Small intestine (tissue), 7 donors: Measurements from ENCODE around the gene NAA25. TPM values are rescaled to one million over a fixed set of nuclear protein-coding genes. Genes with fewer than 3 reads are reported as not detected.
"Not testable (repeated sequence)": the region's sequence is repeated elsewhere in the genome, so short reads cannot be mapped to it uniquely, and the experiment has no call there.

Experiments
- DNase-seq, 2 donors: peaks; one replicate each; pipeline versions ENCODE4 v3.0.0 to v3.0.0-alpha.2; 2013
- FAIRE-seq: peaks from 2 replicates; lab custom pipeline; 2012; peaks lifted over from hg19 to GRCh38; lab: Jason Lieb, UNC
- H3K27ac ChIP-seq, 3 donors: one replicate each; pipeline ENCODE4 v1.5.1; 2013; ENCODE audit warnings: low read length in 2 of 3, mild to moderate bottlenecking in 2 of 3, control low read depth in 1 of 3, inconsistent platforms in 1 of 3, low read depth in 1 of 3, moderate library complexity in 1 of 3
- H3K27me3 ChIP-seq, 3 donors: one replicate each; pipeline ENCODE4 v1.6.1; 2013; ENCODE audit warnings: low read length in 3 of 3, inconsistent platforms in 1 of 3; ENCODE audit not compliant: control insufficient read depth in 3 of 3, insufficient read depth in 3 of 3
- H3K36me3 ChIP-seq, 3 donors: one replicate each; pipeline ENCODE4 v1.6.1; 2013; ENCODE audit warnings: low read length in 3 of 3, inconsistent platforms in 1 of 3, low read depth in 1 of 3, mild to moderate bottlenecking in 1 of 3, moderate library complexity in 1 of 3; ENCODE audit not compliant: control insufficient read depth in 3 of 3, insufficient read depth in 2 of 3
- H3K4me1 ChIP-seq, 3 donors: one replicate each; pipeline ENCODE4 v1.6.1; 2013; ENCODE audit warnings: low read length in 2 of 3, inconsistent platforms in 1 of 3, low read depth in 1 of 3, mild to moderate bottlenecking in 1 of 3, moderate library complexity in 1 of 3; ENCODE audit not compliant: control insufficient read depth in 3 of 3, insufficient read depth in 2 of 3
- H3K4me3 ChIP-seq, 3 donors: one replicate each; pipeline ENCODE4 v1.5.1; 2013; ENCODE audit warnings: low read length in 3 of 3, control low read depth in 1 of 3, inconsistent platforms in 1 of 3, low read depth in 1 of 3, mild to moderate bottlenecking in 1 of 3, moderate library complexity in 1 of 3
- H3K9me3 ChIP-seq, 2 donors: one replicate each; pipeline ENCODE4 v1.6.1; 2013; ENCODE audit warnings: low read depth in 1 of 2, low read length in 1 of 2; ENCODE audit not compliant: control insufficient read depth in 2 of 2, insufficient read depth in 1 of 2
- WGBS, 3 donors: extraction: QIAGEN DNeasy Blood & Tissue Kit; methylation state at CpG; one replicate each; pipeline ENCODE4 v1.1.7; 2013; 5-methylcytosine and 5-hydroxymethylcytosine counted together
- polyA plus RNA-seq, 4 donors: library from polyadenylated mRNA; stranded (reverse) in 3 of 4; unstranded in 1 of 4; fragments of 200-250 nt in 3 of 4; fragments of 120-200 nt in 1 of 4; gene quantifications; one replicate each; pipeline versions ENCODE4 v1.2.1 to v1.2.3, GENCODE V29; 2013
- donor health status: healthy with polysubstance abuse.
- donor health status: control.
- donor health status: control.
- donor health status: Bipolar disorder and iron deficiency.
- donor health status: healthy.

Gene NAA25
- polyA plus RNA-seq, 4 donors, result 2.4 to 18.2 (median 4.3) TPM

DNA sequence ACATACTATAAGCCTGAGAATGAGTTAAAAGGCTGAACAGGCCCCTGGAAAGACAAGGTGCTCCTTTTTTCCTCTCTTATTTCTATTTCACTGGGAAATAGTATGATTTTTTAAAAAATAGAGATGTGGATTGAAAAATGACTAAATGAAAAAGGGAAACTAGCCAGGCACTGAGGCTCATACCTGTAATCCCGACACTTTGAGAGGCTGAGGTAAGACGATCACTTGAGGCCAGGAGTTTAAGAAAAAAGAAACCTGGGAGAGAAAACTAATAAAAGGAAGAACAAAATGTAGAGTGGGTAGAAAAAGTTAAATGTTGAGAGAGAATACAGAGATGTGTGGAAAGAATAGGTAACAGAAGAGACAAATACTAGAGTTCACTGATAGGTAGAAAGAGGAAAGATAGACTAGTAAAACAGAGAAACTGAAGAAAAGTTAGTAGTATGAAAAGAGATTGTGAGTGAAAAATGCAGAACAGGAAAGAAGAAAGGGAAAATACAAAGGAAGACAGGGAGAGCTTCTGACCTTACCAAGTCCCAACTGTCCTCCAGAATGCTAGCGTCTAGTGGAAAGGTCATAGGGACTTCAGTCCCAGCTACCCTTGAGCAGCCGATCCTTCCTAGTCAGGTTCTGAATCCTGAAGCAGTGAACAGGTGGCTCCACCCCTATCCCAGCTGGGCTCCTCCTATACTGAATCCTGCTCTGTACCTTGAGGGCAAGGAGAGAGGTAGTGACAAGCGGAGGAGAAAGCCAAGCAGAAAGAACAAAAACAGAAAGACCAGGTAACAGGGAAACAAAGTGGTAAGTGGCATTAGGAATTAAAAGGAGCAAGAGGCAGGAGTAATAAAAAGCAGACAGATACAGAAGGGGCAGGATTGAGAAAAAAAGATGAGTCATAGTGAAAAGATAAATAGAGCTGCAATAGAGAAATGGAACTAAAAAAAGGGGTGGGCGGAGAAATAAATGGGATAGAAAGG is 102.9 kb downstream of the NAA25 start:
- Histone ChIP-seq H3K27me3 (no peaks in the 10 kb centered on the region), H3K9me3 (no peaks in the 10 kb centered on the region), H3K27ac (no peak overlapping the region), H3K36me3 (peaks cover 0 to 9% (median 0%) of the 10 kb centered on the region in 3 donors), H3K4me3 (no peak overlapping the region), H3K4me1 (no peaks in the 10 kb centered on the region)
- FAIRE-seq, result no peak
- WGBS, 3 donors, result 43 to 63% (median 54%) methylated on average over 6 of the region's 6 CpGs
- DNase-seq, result peak; percentile 76 to 88

DNA sequence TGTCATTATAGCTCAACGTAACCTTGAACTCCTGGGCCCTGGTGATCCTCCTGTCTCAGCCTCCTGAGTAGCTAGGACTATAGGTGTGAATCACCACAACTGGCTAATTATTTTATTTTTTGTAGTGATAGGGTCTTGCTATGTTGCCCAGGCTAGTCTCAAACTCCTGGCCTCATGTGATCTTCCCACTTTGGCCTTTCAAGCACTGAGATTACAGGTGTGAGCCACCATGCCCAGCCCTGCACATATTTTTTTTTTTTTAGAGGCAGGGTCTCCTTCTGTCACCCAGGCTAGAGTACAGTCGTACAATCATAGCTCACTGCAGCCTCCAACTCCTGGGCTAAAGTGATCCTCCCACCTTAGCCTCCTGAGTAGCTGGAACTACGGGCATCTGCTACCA is 104.5 kb downstream of the NAA25 start:
- no peaks in the 10 kb centered on the region for H3K4me1 ChIP-seq
- FAIRE-seq (no peak), DNase-seq (no peak)
- H3K9me3 ChIP-seq, result no peaks in the 10 kb centered on the region
- H3K4me3 ChIP-seq, result no peak overlapping the region
- peaks cover 0 to 5% (median 0%) of the 10 kb centered on the region in 3 donors for H3K36me3 ChIP-seq
- H3K27me3 ChIP-seq, result no peaks in the 10 kb centered on the region
- WGBS, 3 donors, result 97 to 98% (median 98%) methylated on average over 3 of the region's 3 CpGs
- H3K27ac ChIP-seq, result no peak overlapping the region

- DNase-seq (no peak), FAIRE-seq (no peak)
- no peaks in the 10 kb centered on the region for H3K9me3 ChIP-seq
- H3K27ac ChIP-seq, result no peak overlapping the region
- H3K4me3 ChIP-seq, result no peak overlapping the region
- H3K36me3 ChIP-seq, result peaks cover 0 to 5% (median 0%) of the 10 kb centered on the region in 3 donors
- no peaks in the 10 kb centered on the region for H3K27me3 ChIP-seq
- H3K4me1 ChIP-seq, result no peaks in the 10 kb centered on the region
Measured at GRCh38 chr12:112001576-112001975, 107.0 kb downstream of the NAA25 start.

GRCh38 chr12:112000820-112001219 is 107.8 kb downstream of the NAA25 start:
- WGBS, 3 donors, result 91 to 94% (median 92%) methylated on average over 8 of the region's 8 CpGs
- no peak overlapping the region for H3K4me3 ChIP-seq
- H3K27ac ChIP-seq, result no peak overlapping the region
- no peaks in the 10 kb centered on the region for H3K27me3 ChIP-seq
- no peak for DNase-seq
- H3K36me3 ChIP-seq, result peaks cover 0 to 5% (median 0%) of the 10 kb centered on the region in 3 donors
- H3K4me1 ChIP-seq, result no peaks in the 10 kb centered on the region
- FAIRE-seq, result no peak
- no peaks in the 10 kb centered on the region for H3K9me3 ChIP-seq

- FAIRE-seq, H3K36me3 ChIP-seq, H3K9me3 ChIP-seq, H3K27ac ChIP-seq, H3K4me1 ChIP-seq, DNase-seq, H3K27me3 ChIP-seq, H3K4me3 ChIP-seq: not testable (repeated sequence)
- WGBS, 3 donors, result 92 to 95% (median 93%) methylated on average over 9 of the region's 9 CpGs
Measured at GRCh38 chr12:111999129-111999528, 109.5 kb downstream of the NAA25 start.

GRCh38 chr12:111998015-111998414 is 110.6 kb downstream of the NAA25 start:
- H3K4me1 ChIP-seq, result no peaks in the 10 kb centered on the region

GRCh38 chr12:111997300-111997699 is 111.3 kb downstream of the NAA25 start:
- DNase-seq (no peak), FAIRE-seq (no peak)
- H3K27me3 ChIP-seq, result no peaks in the 10 kb centered on the region
- H3K36me3 ChIP-seq, result no peaks in the 10 kb centered on the region
- no peak overlapping the region for H3K4me3 ChIP-seq
- no peak overlapping the region for H3K27ac ChIP-seq
- H3K9me3 ChIP-seq, result no peaks in the 10 kb centered on the region
- 91 to 100% (median 96%) methylated on average over 2 of the region's 2 CpGs for WGBS, 3 donors
- no peaks in the 10 kb centered on the region for H3K4me1 ChIP-seq

More at GRCh38 chr12:111998015-111998414, 110.6 kb downstream of the NAA25 start:
- H3K27me3 ChIP-seq, result no peaks in the 10 kb centered on the region
- H3K9me3 ChIP-seq, result no peaks in the 10 kb centered on the region
- FAIRE-seq (no peak), DNase-seq (no peak)
- H3K27ac ChIP-seq, result no peak overlapping the region
- 91 to 97% (median 96%) methylated on average over 4 of the region's 4 CpGs for WGBS, 3 donors
- no peaks in the 10 kb centered on the region for H3K36me3 ChIP-seq
- no peak overlapping the region for H3K4me3 ChIP-seq

GRCh38 chr12:111995782-111996480 is 112.7 kb downstream of the NAA25 start:
- 93 to 100% (median 100%) methylated on average over 1 of the region's 1 CpG for WGBS, 3 donors
- Histone ChIP-seq H3K27ac (no peak overlapping the region), H3K27me3 (no peaks in the 10 kb centered on the region), H3K36me3 (no peaks in the 10 kb centered on the region), H3K4me3 (no peak overlapping the region), H3K9me3 (no peaks in the 10 kb centered on the region), H3K4me1 (no peaks in the 10 kb centered on the region)
- FAIRE-seq (no peak), DNase-seq (no peak)
